Spleen (tissue), 11 donors: Measurements from ENCODE around the gene KEL. TPM values are rescaled to one million over a fixed set of nuclear protein-coding genes. Genes with fewer than 3 reads are reported as not detected.
"Not testable (repeated sequence)": the region's sequence is repeated elsewhere in the genome, so short reads cannot be mapped to it uniquely, and the experiment has no call there.

Source experiments
- DNase-seq: peaks from one replicate; pipeline ENCODE4 v3.0.0-alpha.2; 2020
- H3K27ac ChIP-seq, 8 donors: fragments of 200-600 bp; sonication (generic) in 7 of 8; 1 replicate in 4 of 8; 2 replicates in 4 of 8; pipeline versions ENCODE4 v1.5.0 to v1.8.0; 2016 to 2021; ENCODE audit warnings: inconsistent platforms in 4 of 8, mild to moderate bottlenecking in 4 of 8, moderate library complexity in 1 of 8
- H3K27me3 ChIP-seq, 7 donors: fragments of 200-600 bp; sonication (generic) in 6 of 7; replicated peaks in 1 of 7; 1 replicate in 4 of 7; 2 replicates in 3 of 7; pipeline versions ENCODE4 v1.5.0 to v1.8.0; 2016 to 2021; ENCODE audit warnings: inconsistent platforms in 3 of 7, mild to moderate bottlenecking in 1 of 7
- H3K36me3 ChIP-seq, 6 donors: fragments of 200-600 bp; sonication (generic) in 5 of 6; 1 replicate in 4 of 6; 2 replicates in 2 of 6; pipeline versions ENCODE4 v1.5.0 to v1.8.0; 2016 to 2021; ENCODE audit warnings: inconsistent platforms in 2 of 6
- H3K4me1 ChIP-seq, 6 donors: fragments of 200-600 bp; sonication (generic) in 5 of 6; 1 replicate in 3 of 6; 2 replicates in 3 of 6; pipeline versions ENCODE4 v1.5.0 to v1.8.0; 2016 to 2021; ENCODE audit warnings: inconsistent platforms in 3 of 6
- H3K4me3 ChIP-seq, 8 donors: fragments of 200-600 bp; sonication (generic) in 7 of 8; 1 replicate in 4 of 8; 2 replicates in 4 of 8; pipeline versions ENCODE4 v1.5.0 to v1.8.0; 2016 to 2021; ENCODE audit warnings: inconsistent platforms in 4 of 8, mild to moderate bottlenecking in 4 of 8, moderate library complexity in 2 of 8
- H3K9me3 ChIP-seq, 8 donors: fragments of 200-600 bp; sonication (generic) in 7 of 8; 1 replicate in 4 of 8; 2 replicates in 4 of 8; pipeline versions ENCODE4 v1.5.0 to v1.8.0; 2016 to 2021; ENCODE audit warnings: inconsistent platforms in 4 of 8
- CTCF ChIP-seq, 11 experiments: fragments of 200-600 bp in 7 of 11; fragments of 450-650 bp in 4 of 11; sonication (generic) in 4 of 11; IDR thresholded peaks in 8 of 11; conservative IDR thresholded peaks in 3 of 11; 1 replicate in 7 of 11; 2 replicates in 4 of 11; pipeline versions ENCODE4 v1.4.0 to v1.8.0; 2016 to 2021; ENCODE audit warnings: antibody characterized with exemption in 11 of 11, inconsistent platforms in 4 of 11, mild to moderate bottlenecking in 1 of 11
- POLR2A ChIP-seq, 3 donors: fragments of 450-650 bp; IDR thresholded peaks; one replicate each; pipeline ENCODE4 v1.5.1; 2017; ENCODE audit warnings: antibody characterized with exemption in 3 of 3, mild to moderate bottlenecking in 1 of 3
- POLR2AphosphoS5 ChIP-seq, 3 donors: sonication (generic); formaldehyde crosslinking; IDR thresholded peaks; one replicate each; pipeline ENCODE4 v1.5.1; 2017; ENCODE audit warnings: antibody characterized with exemption in 3 of 3
- WGBS, 5 donors: extraction: QIAGEN DNeasy Blood & Tissue Kit in 3 of 5; methylation state at CpG; one replicate each; pipeline versions ENCODE4 v1.1.5 to v1.1.7; 2013 to 2018; 5-methylcytosine and 5-hydroxymethylcytosine counted together
- intact Hi-C: fragments of 100-400 bp; cut with DNase I; formaldehyde crosslinking; loops from one replicate; pipeline ENCODE4 v1.15.0; 2023; ENCODE audit warnings: low total_unique reads
- polyA plus RNA-seq, 3 donors: library from polyadenylated mRNA; stranded (reverse); fragments of 200-250 nt; gene quantifications; one replicate each; pipeline ENCODE4 v1.2.1, GENCODE V29; 2013
- total RNA-seq, 7 donors: library from RNA; depleted of rRNA in 3 of 7; stranded (reverse); fragments of >200 nt in 3 of 7; fragmentation: NEBNext Ultra II Directional in 4 of 7; extraction: Animal tissue kit (Norgen Biotek cat#: 25700) in 4 of 7; gene quantifications; one replicate each; pipeline versions ENCODE4 v1.1.0 to v1.2.1, GENCODE V29; 2016 to 2021
- donor health status: healthy with polysubstance abuse.
- donor health status: DM: no; HTN: no; CAD: no; lungs with moderate emphysema.
- donor health status: DM: no; HTN: no; CAD: no.
- donor health status: Bipolar disorder and iron deficiency.
- donor health status: healthy.
- donor health status: DM: no; HTN: no; CAD: no.
- donor health status: DM: yes; HTN: yes; CAD: no.

The KEL gene
- total and polyA plus RNA-seq, 10 donors = 3.3 to 27.4 (median 5.6) TPM

GRCh38 chr7:142984297-142984696, 22.1 kb upstream of the KEL start:
- H3K9me3 ChIP-seq = peaks cover 0 to 16% (median 4%) of the 10 kb centered on the region in 8 donors
- WGBS, 5 donors = 70 to 100% (median 94%) methylated on average over 1 of the region's 1 CpG
- no peaks in the 10 kb centered on the region for H3K4me1 ChIP-seq
- DNase-seq = no peak
- H3K27ac ChIP-seq = no peak overlapping the region
- H3K4me3 ChIP-seq = no peak overlapping the region
- intact Hi-C loops = loop anchor here (10.0 kb wide), 1 partner anchor 79 kb away; no protein-coding TSS in a partner anchor
- TF ChIP-seq POLR2AphosphoS5 (IDR thresholded peaks at IDR 0.05) (no peak), POLR2A (IDR thresholded peaks at IDR 0.05) (no peak), CTCF (IDR thresholded peaks at IDR 0.05 in 8 of 11, conservative IDR thresholded peaks at IDR 0.05 in 3 of 11) (no peak)
- peaks cover 0 to 17% (median 0%) of the 10 kb centered on the region in 7 donors for H3K27me3 ChIP-seq
- H3K36me3 ChIP-seq = no peaks in the 10 kb centered on the region

- no peak overlapping the region for H3K4me3 ChIP-seq
- WGBS, 5 donors = 79 to 100% (median 93%) methylated on average over 1 of the region's 1 CpG; no CpG with 5 or more reads in 1 of the 5 donors
Observed at GRCh38 chr7:142983825-142984224, 21.7 kb upstream of the KEL start.

GRCh38 chr7:142978402-142978801, 16.2 kb upstream of the KEL start:
- H3K4me3 ChIP-seq, H3K36me3 ChIP-seq, intact Hi-C loops, H3K27me3 ChIP-seq, H3K27ac ChIP-seq, H3K4me1 ChIP-seq, DNase-seq: not testable (repeated sequence)
- H3K9me3 ChIP-seq = peaks cover 0 to 26% (median 10%) of the 10 kb centered on the region in 8 donors
- 80 to 91% (median 87%) methylated on average over 4 of the region's 4 CpGs for WGBS, 5 donors

More at GRCh38 chr7:142983825-142984224, 21.7 kb upstream of the KEL start:
- Histone ChIP-seq H3K36me3 (no peaks in the 10 kb centered on the region), H3K27me3 (peaks cover 0 to 17% (median 0%) of the 10 kb centered on the region in 7 donors), H3K4me1 (no peaks in the 10 kb centered on the region), H3K9me3 (peaks cover 0 to 19% (median 4%) of the 10 kb centered on the region in 8 donors), H3K27ac (no peak overlapping the region)
- no peak for TF ChIP-seq POLR2A (IDR thresholded peaks at IDR 0.05)
- no peak for TF ChIP-seq CTCF (IDR thresholded peaks at IDR 0.05 in 8 of 11, conservative IDR thresholded peaks at IDR 0.05 in 3 of 11)
- TF ChIP-seq POLR2AphosphoS5 (IDR thresholded peaks at IDR 0.05) = no peak
- intact Hi-C loops = loop anchor here (10.0 kb wide), 1 partner anchor 79 kb away; no protein-coding TSS in a partner anchor
- DNase-seq = no peak

- no peak overlapping the region for H3K27ac ChIP-seq
- WGBS, 5 donors = 66 to 84% (median 79%) methylated on average over 3 of the region's 3 CpGs
- H3K9me3 ChIP-seq = peaks cover 0 to 17% (median 6%) of the 10 kb centered on the region in 8 donors
- H3K4me3 ChIP-seq = no peak overlapping the region
- intact Hi-C loops = no loop called here
- no peak for DNase-seq
- no peak for TF ChIP-seq POLR2A (IDR thresholded peaks at IDR 0.05)
- no peak for TF ChIP-seq CTCF (IDR thresholded peaks at IDR 0.05 in 8 of 11, conservative IDR thresholded peaks at IDR 0.05 in 3 of 11)
- no peak for TF ChIP-seq POLR2AphosphoS5 (IDR thresholded peaks at IDR 0.05)
- H3K4me1 ChIP-seq = no peaks in the 10 kb centered on the region
- peaks cover 0 to 5% (median 0%) of the 10 kb centered on the region in 7 donors for H3K27me3 ChIP-seq
- no peaks in the 10 kb centered on the region for H3K36me3 ChIP-seq
Observed at GRCh38 chr7:142974626-142975025, 12.5 kb upstream of the KEL start.
